Measurements from ENCODE around the gene DOK7.

The DOK7 gene

GRCh38 chr4:3427706-3428446 lies 35.2 kb upstream of the DOK7 start:
- no peak for DNase-seq

GRCh38 chr4:3429651-3430050 lies 33.5 kb upstream of the DOK7 start:
- no peak for DNase-seq

- no peak for DNase-seq
Observed at GRCh38 chr4:3430524-3430923, 32.6 kb upstream of the DOK7 start.

GRCh38 chr4:3431446-3431993 lies 31.6 kb upstream of the DOK7 start:
- DNase-seq: no peak

- no peak for DNase-seq
Observed at GRCh38 chr4:3432381-3432790, 30.7 kb upstream of the DOK7 start.

- DNase-seq: no peak
Observed at GRCh38 chr4:3433138-3433869, 29.8 kb upstream of the DOK7 start.

- DNase-seq: no peak
Observed at GRCh38 chr4:3434881-3435685, 28.0 kb upstream of the DOK7 start.

- no peak for DNase-seq
Observed at GRCh38 chr4:3435686-3435956, 27.5 kb upstream of the DOK7 start.

GRCh38 chr4:3436048-3436797 lies 26.9 kb upstream of the DOK7 start:
- DNase-seq: no peak

GRCh38 chr4:3436798-3437581 lies 26.1 kb upstream of the DOK7 start:
- no peak for DNase-seq

GRCh38 chr4:3437582-3437936 lies 25.5 kb upstream of the DOK7 start:
- no peak for DNase-seq

- no peak for DNase-seq
Observed at GRCh38 chr4:3437998-3438846, 24.9 kb upstream of the DOK7 start.

GRCh38 chr4:3438847-3439180 lies 24.3 kb upstream of the DOK7 start:
- DNase-seq: no peak

GRCh38 chr4:3439391-3439790 lies 23.7 kb upstream of the DOK7 start:
- DNase-seq: no peak

- DNase-seq: no peak
Observed at GRCh38 chr4:3440011-3440410, 23.1 kb upstream of the DOK7 start.

GRCh38 chr4:3440979-3441500 lies 22.1 kb upstream of the DOK7 start:
- DNase-seq: no peak

GRCh38 chr4:3441501-3442459 lies 21.3 kb upstream of the DOK7 start, which contains the start of gene HGFAC:
Gene HGFAC, plus strand, starts transcription at chr4:3441968. Its CDS starts 34 bp downstream, at chr4:3442002.
- no peak for DNase-seq

GRCh38 chr4:3442460-3442958 lies 20.6 kb upstream of the DOK7 start:
- DNase-seq: no peak

GRCh38 chr4:3442959-3443749 lies 20.0 kb upstream of the DOK7 start:
- peak; percentile 63 for DNase-seq

All from activated naive CD4-positive, alpha-beta T cell treated with Interleukin-2 at 50 U/mL for 16 hours (primary cell).